GM15510 (cell line): ENCODE results near the gene TBPL1.

Experiments
- POLR2A ChIP-seq: IDR thresholded peaks from 3 replicates; pipeline ENCODE4 v1.6.1; 2011; ENCODE audit warnings: borderline replicate concordance; ENCODE audit not compliant: insufficient read length; ENCODE audit errors: extremely low read depth

TBPL1 gene

GRCh38 chr6:133952815-133953633, at the start of gene TBPL1:
Gene TBPL1, plus strand, starts transcription at chr6:133953224. Its CDS starts 26,902 bp downstream, at chr6:133980126.
- peak; percentile 85 for TF ChIP-seq POLR2A

GRCh38 chr6:133903855-133904254, 49.2 kb upstream of the TBPL1 start:
- no peak for TF ChIP-seq POLR2A

GRCh38 chr6:133906050-133906449, 47.0 kb upstream of the TBPL1 start:
- TF ChIP-seq POLR2A, result no peak

GRCh38 chr6:133916650-133917151, 36.3 kb upstream of the TBPL1 start:
- no peak for TF ChIP-seq POLR2A

GRCh38 chr6:133917781-133918180, 35.2 kb upstream of the TBPL1 start:
- TF ChIP-seq POLR2A, result no peak

- no peak for TF ChIP-seq POLR2A
These were observed 34.7 kb upstream of the TBPL1 start for GRCh38 chr6:133918208-133918930.

GRCh38 chr6:133919362-133919761, 33.7 kb upstream of the TBPL1 start:
- TF ChIP-seq POLR2A, result no peak

GRCh38 chr6:133921249-133921859, 31.7 kb upstream of the TBPL1 start:
- TF ChIP-seq POLR2A, result no peak

- TF ChIP-seq POLR2A, result no peak
These were observed 29.0 kb upstream of the TBPL1 start for GRCh38 chr6:133923938-133924593.

GRCh38 chr6:133937909-133938308, 15.1 kb upstream of the TBPL1 start:
- no peak for TF ChIP-seq POLR2A

GRCh38 chr6:133938533-133938932, 14.5 kb upstream of the TBPL1 start:
- TF ChIP-seq POLR2A, result no peak

GRCh38 chr6:133939778-133940667, 13.0 kb upstream of the TBPL1 start:
- TF ChIP-seq POLR2A, result no peak

- TF ChIP-seq POLR2A, result no peak
These were observed 7.9 kb upstream of the TBPL1 start for GRCh38 chr6:133945158-133945557.
